Liver (tissue), 9 donors: ENCODE data around the gene SLC4A3. TPM values are rescaled to one million over a fixed set of nuclear protein-coding genes. Genes with fewer than 3 reads are reported as not detected.

Experiments used
- DNase-seq: peaks from one replicate; pipeline ENCODE4 v3.0.0-alpha.2; 2017; ENCODE audit warnings: low spot score
- H3K27ac ChIP-seq, 2 donors: one replicate each; pipeline ENCODE4 v1.7.0; 2013; ENCODE audit warnings: inconsistent platforms in 2 of 2, low read length in 2 of 2, control low read depth in 1 of 2, low read depth in 1 of 2, mild to moderate bottlenecking in 1 of 2
- H3K27me3 ChIP-seq, 4 donors: one replicate each; pipeline versions ENCODE4 v1.6.1 to v1.7.0; 2013; ENCODE audit warnings: low read length in 3 of 4, inconsistent platforms in 1 of 4, mild to moderate bottlenecking in 1 of 4, moderate library complexity in 1 of 4; ENCODE audit not compliant: control insufficient read depth in 4 of 4, insufficient read depth in 4 of 4
- H3K36me3 ChIP-seq, 4 donors: one replicate each; pipeline versions ENCODE4 v1.6.1 to v1.7.0; 2013; ENCODE audit warnings: low read length in 3 of 4, mild to moderate bottlenecking in 3 of 4, low read depth in 1 of 4, moderate library complexity in 1 of 4; ENCODE audit not compliant: control insufficient read depth in 4 of 4, insufficient read depth in 3 of 4
- H3K4me1 ChIP-seq, 4 donors: one replicate each; pipeline versions ENCODE4 v1.6.1 to v1.7.0; 2013; ENCODE audit warnings: low read length in 3 of 4, mild to moderate bottlenecking in 3 of 4, moderate library complexity in 1 of 4; ENCODE audit not compliant: control insufficient read depth in 4 of 4, insufficient read depth in 4 of 4
- H3K4me3 ChIP-seq, 3 donors: one replicate each; pipeline versions ENCODE4 v1.6.1 to v1.7.0; 2013; ENCODE audit warnings: low read length in 3 of 3, control low read depth in 1 of 3, low read depth in 1 of 3, mild to moderate bottlenecking in 1 of 3
- H3K9ac ChIP-seq, 2 donors: one replicate each; pipeline ENCODE4 v1.7.0; 2013; ENCODE audit warnings: low read length in 2 of 2, mild to moderate bottlenecking in 2 of 2, moderate library complexity in 2 of 2, control low read depth in 1 of 2, low read depth in 1 of 2
- H3K9me3 ChIP-seq, 4 donors: one replicate each; pipeline versions ENCODE4 v1.6.1 to v1.7.0; 2013; ENCODE audit warnings: low read length in 3 of 4; ENCODE audit not compliant: control insufficient read depth in 4 of 4
- CTCF ChIP-seq: fragments of 150-350 bp; IDR thresholded peaks from 2 replicates; pipeline ENCODE4 v1.5.1; 2017; ENCODE audit warnings: improper control_type of control experiment, low read depth, low read length; ENCODE audit not compliant: missing input control
- EGR1 ChIP-seq, 2 donors: IDR thresholded peaks; 2 replicates each; pipeline ENCODE4 v1.6.1; 2016 to 2018; ENCODE audit warnings: antibody characterized with exemption in 2 of 2, low read depth in 2 of 2
- FOXA2 ChIP-seq: IDR thresholded peaks from 2 replicates; pipeline ENCODE4 v1.6.1; 2016; ENCODE audit warnings: antibody characterized with exemption
- HNF4A ChIP-seq, 2 donors: conservative IDR thresholded peaks; 2 replicates each; pipeline ENCODE4 v1.6.1; 2016; ENCODE audit warnings: antibody characterized with exemption in 2 of 2, mild to moderate bottlenecking in 2 of 2
- HNF4G ChIP-seq: IDR thresholded peaks from 2 replicates; pipeline ENCODE4 v1.6.1; 2016; ENCODE audit warnings: antibody characterized with exemption
- NR2F2 ChIP-seq: IDR thresholded peaks from 2 replicates; pipeline ENCODE4 v1.6.1; 2016; ENCODE audit warnings: antibody characterized with exemption
- TAF1 ChIP-seq: conservative IDR thresholded peaks from 2 replicates; pipeline ENCODE4 v1.6.1; 2016; ENCODE audit warnings: antibody characterized with exemption, mild to moderate bottlenecking
- YY1 ChIP-seq: IDR thresholded peaks from 2 replicates; pipeline ENCODE4 v1.6.1; 2016; ENCODE audit warnings: antibody characterized with exemption, mild to moderate bottlenecking
- WGBS: extraction: QIAGEN DNeasy Blood & Tissue Kit; methylation state at CpG from one replicate; pipeline ENCODE4 v1.1.7; 2013; 5-methylcytosine and 5-hydroxymethylcytosine counted together
- polyA plus RNA-seq, 2 donors: library from polyadenylated mRNA; stranded (reverse) in 1 of 2; unstranded in 1 of 2; fragments of 200-250 nt in 1 of 2; fragments of >200 nt in 1 of 2; fragmentation: Nextera tagmentation in 1 of 2; extraction: Ambion mirVana in 1 of 2; gene quantifications; one replicate each; pipeline versions ENCODE4 v1.2.1 to v1.2.3, GENCODE V29; 2013 to 2015
- total RNA-seq, 2 donors: library from RNA; depleted of rRNA; stranded (reverse); fragments of >200 nt; gene quantifications; one replicate each; pipeline ENCODE4 v1.2.3, GENCODE V29; 2014
- TF ChIP-seq, protein P1 (sequence below): IDR thresholded peaks from 2 replicates; pipeline ENCODE4 v1.6.1; 2016; ENCODE audit warnings: antibody characterized with exemption
- TF ChIP-seq, protein P2 (sequence below): IDR thresholded peaks from 2 replicates; pipeline ENCODE4 v1.6.1; 2016; ENCODE audit warnings: antibody characterized with exemption
- TF ChIP-seq, protein P3 (sequence below): IDR thresholded peaks from 2 replicates; pipeline ENCODE4 v1.6.1; 2016; ENCODE audit warnings: antibody characterized with exemption
- donor health status: healthy.
- donor health status: healthy.
- donor health status: healthy.
- donor health status: healthy.
- donor health status: healthy.

SLC4A3 gene
- total and polyA plus RNA-seq, 4 donors, result 0.08 to 0.19 (median 0.08) TPM

- DNase-seq, result no peak
- 67% methylated on average over 4 of the region's 4 CpGs for WGBS
- TF ChIP-seq, protein P1, sequence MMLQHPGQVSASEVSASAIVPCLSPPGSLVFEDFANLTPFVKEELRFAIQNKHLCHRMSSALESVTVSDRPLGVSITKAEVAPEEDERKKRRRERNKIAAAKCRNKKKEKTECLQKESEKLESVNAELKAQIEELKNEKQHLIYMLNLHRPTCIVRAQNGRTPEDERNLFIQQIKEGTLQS, result no peak
- TF ChIP-seq HNF4G (no peak), CTCF (no peak)
- TF ChIP-seq, protein P2, sequence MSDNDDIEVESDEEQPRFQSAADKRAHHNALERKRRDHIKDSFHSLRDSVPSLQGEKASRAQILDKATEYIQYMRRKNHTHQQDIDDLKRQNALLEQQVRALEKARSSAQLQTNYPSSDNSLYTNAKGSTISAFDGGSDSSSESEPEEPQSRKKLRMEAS, result no peak
- TF ChIP-seq, protein P3, sequence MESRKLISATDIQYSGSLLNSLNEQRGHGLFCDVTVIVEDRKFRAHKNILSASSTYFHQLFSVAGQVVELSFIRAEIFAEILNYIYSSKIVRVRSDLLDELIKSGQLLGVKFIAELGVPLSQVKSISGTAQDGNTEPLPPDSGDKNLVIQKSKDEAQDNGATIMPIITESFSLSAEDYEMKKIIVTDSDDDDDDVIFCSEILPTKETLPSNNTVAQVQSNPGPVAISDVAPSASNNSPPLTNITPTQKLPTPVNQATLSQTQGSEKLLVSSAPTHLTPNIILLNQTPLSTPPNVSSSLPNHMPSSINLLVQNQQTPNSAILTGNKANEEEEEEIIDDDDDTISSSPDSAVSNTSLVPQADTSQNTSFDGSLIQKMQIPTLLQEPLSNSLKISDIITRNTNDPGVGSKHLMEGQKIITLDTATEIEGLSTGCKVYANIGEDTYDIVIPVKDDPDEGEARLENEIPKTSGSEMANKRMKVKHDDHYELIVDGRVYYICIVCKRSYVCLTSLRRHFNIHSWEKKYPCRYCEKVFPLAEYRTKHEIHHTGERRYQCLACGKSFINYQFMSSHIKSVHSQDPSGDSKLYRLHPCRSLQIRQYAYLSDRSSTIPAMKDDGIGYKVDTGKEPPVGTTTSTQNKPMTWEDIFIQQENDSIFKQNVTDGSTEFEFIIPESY, result no peak
- Histone ChIP-seq H3K4me3 (no peak overlapping the region), H3K36me3 (peaks cover 0 to 9% (median 7%) of the 10 kb centered on the region in 4 donors), H3K9ac (no peak overlapping the region), H3K4me1 (peaks cover 0 to 6% (median 0%) of the 10 kb centered on the region in 4 donors), H3K27me3 (no peaks in the 10 kb centered on the region), H3K27ac (no peak overlapping the region), H3K9me3 (no peaks in the 10 kb centered on the region)
Observed at GRCh38 chr2:219616550-219616949, 10.9 kb upstream of the SLC4A3 start.

DNA sequence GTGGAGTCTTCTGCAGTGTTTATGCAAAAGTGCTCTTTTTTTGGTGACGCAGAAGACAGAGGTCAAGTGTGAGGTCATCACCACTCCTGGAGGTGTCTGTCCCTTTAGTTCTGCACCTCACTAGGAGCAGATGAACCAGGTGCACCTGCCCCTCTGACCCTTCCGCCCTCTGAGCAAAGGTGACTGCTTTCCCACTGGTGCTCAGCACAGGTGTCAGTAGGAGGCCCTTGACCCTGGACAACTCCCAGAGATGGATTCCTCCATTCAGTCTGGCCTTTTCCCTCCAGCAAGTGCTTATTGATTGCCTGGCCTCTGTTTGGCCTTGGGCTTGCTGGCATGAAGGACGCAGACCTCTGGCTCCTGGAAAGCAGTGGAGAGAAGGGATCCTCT lies 8.7 kb upstream of the SLC4A3 start:
- Histone ChIP-seq H3K27me3 (no peaks in the 10 kb centered on the region), H3K4me1 (peaks cover 0 to 6% (median 0%) of the 10 kb centered on the region in 4 donors), H3K4me3 (no peak overlapping the region), H3K9ac (no peak overlapping the region), H3K27ac (no peak overlapping the region), H3K36me3 (peaks cover 0 to 6% (median 3%) of the 10 kb centered on the region in 4 donors), H3K9me3 (no peaks in the 10 kb centered on the region)
- 66% methylated on average over 3 of the region's 3 CpGs for WGBS
- DNase-seq, result no peak
- TF ChIP-seq YY1 (no peak), HNF4A (conservative IDR thresholded peaks at IDR 0.05) (peak in 1 of 2 donors; percentile 16)

DNA sequence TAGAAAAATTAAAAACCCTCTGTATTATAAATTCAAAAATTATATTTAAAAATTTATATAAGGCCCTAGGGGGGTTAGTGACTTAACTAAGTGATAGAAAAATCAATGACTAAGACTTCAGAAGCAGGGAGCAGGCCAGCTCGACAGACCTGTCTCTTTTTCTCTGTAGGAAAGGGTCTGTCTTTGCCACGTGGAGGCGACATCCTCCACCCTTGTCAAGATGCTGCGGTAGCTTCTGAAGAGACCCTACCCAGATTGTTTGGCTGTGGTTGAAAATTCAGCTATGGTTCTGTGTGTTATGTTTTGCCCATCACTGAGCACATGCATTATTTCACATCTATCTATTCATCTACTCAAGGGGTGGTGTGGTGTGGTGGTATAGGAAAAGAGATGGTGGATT lies 8.2 kb upstream of the SLC4A3 start:
- 78% methylated on average over 4 of the region's 4 CpGs for WGBS
- TF ChIP-seq NR2F2 (no peak), HNF4G (no peak), FOXA2 (no peak), HNF4A (conservative IDR thresholded peaks at IDR 0.05) (no peak), TAF1 (no peak), EGR1 (IDR thresholded peaks at IDR 0.05; ENCODE audit: low read depth in 2 of 2) (no peak)
- TF ChIP-seq, protein P3, result no peak
- H3K4me3 ChIP-seq, result no peak overlapping the region
- H3K27ac ChIP-seq, result no peak overlapping the region
- peaks cover 0 to 6% (median 3%) of the 10 kb centered on the region in 4 donors for H3K36me3 ChIP-seq
- H3K9me3 ChIP-seq, result no peaks in the 10 kb centered on the region
- H3K4me1 ChIP-seq, result peaks cover 0 to 6% (median 0%) of the 10 kb centered on the region in 4 donors
- no peak overlapping the region for H3K9ac ChIP-seq
- H3K27me3 ChIP-seq, result no peaks in the 10 kb centered on the region
- DNase-seq, result no peak
